Retinal pigment epithelial cell (primary cell): ENCODE data around the gene ZNF236.

Source experiments
- DNase-seq: peaks from one replicate; pipeline ENCODE4 v3.0.0-alpha.2; 2010; ENCODE audit warnings: low read depth
- H3K4me3 ChIP-seq: 2 replicates; pipeline ENCODE4 v1.5.1; 2011; ENCODE audit warnings: mild to moderate bottlenecking, low read length, control low read depth, moderate library complexity
- TF ChIP-seq, protein P1 (sequence below): conservative IDR thresholded peaks from 2 replicates; pipeline ENCODE4 v1.5.1; 2011; ENCODE audit warnings: low read depth, low read length, control low read depth, inconsistent platforms

The ZNF236 gene

DNA sequence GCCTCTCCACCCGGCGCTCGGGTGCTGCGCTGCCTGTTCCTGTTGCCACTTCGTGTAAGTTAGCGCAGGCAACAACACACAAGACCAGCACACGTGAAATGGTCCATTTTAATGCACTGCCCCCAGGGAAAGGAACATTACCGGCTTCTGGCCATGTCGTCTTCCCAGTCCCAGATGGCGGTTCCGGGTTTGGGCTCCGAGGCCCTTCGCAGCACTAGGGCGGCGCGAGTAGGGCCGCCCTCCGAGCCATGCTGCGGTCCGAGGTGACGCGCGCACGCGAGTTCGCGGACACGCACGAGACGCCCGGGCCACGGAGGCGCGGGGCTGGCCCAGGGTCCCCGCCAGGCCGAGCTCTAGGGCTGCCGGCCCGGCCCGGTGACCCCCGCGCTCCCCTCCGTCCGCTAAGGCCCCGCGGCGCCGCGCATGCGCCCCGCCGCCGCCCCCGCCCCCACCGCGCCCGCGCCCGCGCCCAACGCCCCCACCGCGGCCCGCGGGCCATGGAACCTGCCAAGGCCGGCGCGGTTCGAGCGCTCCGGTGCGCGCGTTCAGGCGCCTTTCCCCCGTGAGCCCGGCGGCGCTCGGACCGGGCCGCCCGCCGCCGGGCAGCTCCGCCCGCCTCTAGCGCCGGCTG, 367 bp upstream of the ZNF236 start:
- DNase-seq, result no peak
- H3K4me3 ChIP-seq, result peak overlapping the region; percentile 94
- TF ChIP-seq, protein P1, sequence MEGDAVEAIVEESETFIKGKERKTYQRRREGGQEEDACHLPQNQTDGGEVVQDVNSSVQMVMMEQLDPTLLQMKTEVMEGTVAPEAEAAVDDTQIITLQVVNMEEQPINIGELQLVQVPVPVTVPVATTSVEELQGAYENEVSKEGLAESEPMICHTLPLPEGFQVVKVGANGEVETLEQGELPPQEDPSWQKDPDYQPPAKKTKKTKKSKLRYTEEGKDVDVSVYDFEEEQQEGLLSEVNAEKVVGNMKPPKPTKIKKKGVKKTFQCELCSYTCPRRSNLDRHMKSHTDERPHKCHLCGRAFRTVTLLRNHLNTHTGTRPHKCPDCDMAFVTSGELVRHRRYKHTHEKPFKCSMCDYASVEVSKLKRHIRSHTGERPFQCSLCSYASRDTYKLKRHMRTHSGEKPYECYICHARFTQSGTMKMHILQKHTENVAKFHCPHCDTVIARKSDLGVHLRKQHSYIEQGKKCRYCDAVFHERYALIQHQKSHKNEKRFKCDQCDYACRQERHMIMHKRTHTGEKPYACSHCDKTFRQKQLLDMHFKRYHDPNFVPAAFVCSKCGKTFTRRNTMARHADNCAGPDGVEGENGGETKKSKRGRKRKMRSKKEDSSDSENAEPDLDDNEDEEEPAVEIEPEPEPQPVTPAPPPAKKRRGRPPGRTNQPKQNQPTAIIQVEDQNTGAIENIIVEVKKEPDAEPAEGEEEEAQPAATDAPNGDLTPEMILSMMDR, result no peak

DNA sequence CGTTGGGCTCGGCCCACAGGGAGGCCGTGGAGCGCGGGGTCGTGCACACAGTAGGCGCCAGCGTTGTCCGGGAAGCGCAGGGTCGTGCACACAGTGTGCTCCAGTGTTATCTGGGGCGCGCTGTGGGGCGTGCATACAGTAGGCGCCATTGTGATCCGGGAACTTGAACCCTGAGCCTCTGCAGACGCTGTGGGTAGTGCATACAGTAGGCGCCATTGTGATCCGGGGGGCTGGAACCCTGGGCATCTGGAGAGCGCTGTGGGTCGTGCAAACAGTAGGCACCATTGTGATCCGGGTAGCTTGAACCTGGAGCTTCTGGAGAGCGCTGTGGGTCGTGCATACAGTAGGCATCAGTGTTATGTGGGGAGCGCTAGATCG, 793 bp downstream of the ZNF236 start:
- DNase-seq, result no peak
- TF ChIP-seq, protein P1, result no peak
- peak overlapping the region; percentile 67 for H3K4me3 ChIP-seq

DNA sequence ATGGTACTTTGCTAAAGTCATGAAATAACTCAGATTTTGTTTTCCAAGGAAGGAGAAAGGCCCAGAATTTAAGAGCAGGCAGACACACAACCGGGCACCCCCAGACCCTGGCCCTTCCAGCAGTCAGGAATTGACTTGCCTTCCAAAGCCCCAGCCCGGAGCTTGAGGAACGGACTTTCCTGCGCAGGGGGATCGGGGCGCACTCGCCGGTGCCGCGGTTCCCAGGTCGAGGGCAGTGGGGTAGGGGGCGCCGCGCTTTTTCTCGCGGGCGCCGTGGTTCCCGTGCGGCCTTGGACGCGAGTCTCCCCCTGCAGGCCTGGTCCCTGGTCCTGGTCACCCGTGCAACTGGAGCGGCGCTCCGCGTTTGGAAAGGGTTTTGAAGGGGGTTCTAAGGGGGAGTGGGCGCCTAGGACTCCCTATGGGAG, 1.2 kb downstream of the ZNF236 start:
- peak overlapping the region; percentile 67 for H3K4me3 ChIP-seq
- TF ChIP-seq, protein P1, result peak; percentile 42
- DNase-seq, result no peak

DNA sequence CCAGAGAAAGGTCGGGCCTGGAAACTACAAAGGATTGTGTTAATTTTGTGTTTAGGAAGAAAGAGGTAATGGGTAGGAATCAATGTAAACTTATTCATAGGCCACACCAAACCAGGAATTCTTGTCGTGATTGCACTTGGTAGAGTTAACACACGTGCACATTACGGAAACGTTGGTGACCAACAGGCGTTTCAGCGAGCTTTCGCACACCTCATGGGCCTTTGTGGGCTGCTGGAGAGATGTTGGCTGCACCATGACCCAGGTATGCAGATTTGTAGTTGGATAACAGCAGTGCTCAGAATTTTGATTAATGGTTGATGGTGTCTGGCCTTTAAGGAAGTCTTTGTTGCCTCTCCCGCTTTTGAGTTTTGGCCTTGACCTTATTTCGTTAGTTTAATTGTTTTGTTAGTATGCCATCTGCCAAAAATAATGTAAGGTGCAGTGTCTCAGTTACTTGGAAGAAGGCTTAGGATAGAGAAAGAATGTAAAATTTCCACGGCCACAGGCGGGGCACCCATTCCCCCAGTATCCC, 1.9 kb downstream of the ZNF236 start:
- peak overlapping the region; percentile 67 for H3K4me3 ChIP-seq
- no peak for DNase-seq
- TF ChIP-seq, protein P1, result no peak

DNA sequence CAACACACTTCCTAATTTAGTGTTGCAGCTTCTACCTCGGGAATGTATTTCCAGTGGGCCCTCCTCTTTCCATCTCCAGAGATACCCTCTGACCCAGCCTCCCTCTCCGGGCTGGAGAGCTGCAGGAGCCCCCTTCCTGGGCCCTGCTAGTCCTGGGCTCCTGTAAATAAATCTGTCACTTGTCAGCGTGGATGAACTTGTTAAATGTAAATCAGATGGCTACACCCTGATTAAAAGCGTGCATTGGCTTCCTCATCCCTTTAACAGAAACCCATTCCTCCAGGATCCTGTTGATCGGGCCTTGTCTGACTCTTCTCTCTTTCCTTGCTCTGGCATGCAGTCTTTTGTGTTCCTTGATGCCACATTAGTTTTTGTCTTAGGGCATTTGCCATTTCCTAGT, 2.4 kb downstream of the ZNF236 start:
- no peak overlapping the region for H3K4me3 ChIP-seq
- DNase-seq, result no peak
- TF ChIP-seq, protein P1, result no peak

DNA sequence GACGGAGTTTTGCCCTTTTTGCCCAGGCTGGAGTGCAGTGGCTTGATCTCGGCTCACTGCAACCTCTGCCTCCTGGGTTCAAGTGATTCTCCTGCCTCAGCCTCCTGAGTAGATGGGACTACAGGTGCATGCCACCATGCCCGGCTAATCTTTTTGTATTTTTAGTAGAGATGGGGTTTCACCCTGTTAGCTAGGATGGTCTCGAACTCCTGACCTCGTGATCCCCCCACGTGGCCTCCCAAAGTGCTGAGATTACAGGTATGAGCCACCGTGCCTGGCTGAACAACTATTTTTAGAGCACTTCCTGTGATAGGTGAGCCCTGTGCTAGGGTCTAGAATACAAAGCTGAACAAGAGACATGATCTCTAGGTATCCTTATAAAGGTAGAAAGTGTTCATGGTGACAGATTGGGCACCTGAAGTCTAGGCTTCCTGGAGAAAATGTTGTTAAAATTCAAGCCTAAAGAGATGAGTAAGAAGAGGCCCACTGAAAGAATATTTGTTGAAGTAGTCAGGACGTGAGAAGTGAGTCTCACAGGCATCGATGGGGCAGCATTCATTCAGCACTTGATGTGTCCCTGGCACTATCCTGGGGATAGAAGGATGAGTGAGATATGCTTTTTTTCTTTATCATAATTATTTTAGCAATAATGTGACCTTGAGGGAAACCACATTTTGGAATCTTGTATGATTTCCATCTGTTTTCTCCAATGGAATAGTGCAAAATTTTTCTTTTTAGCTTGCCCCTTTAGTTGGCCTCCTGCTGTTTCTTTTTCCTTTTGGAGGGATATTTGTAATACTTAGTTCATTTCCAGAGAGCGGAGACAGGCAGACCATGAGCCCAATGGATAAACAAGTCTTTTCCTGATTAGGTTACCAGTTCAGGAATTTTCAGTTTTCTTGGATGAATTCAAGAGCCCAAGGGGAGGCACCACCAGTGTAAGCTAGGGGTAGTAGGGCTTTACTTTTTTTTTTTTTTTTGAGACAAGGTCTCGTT, 5.1 kb downstream of the ZNF236 start:
- no peak for DNase-seq
- no peak overlapping the region for H3K4me3 ChIP-seq
- TF ChIP-seq, protein P1, result no peak
